ENCODE data around the gene NKAIN4.

- no peak for TF ChIP-seq EZH2 (IDR thresholded peaks at IDR 0.05; ENCODE audit: low read depth, unreplicated experiment)
- TF ChIP-seq EZH2phosphoT487 (IDR thresholded peaks at IDR 0.05; ENCODE audit: unreplicated experiment) = no peak
- TF ChIP-seq REST (IDR thresholded peaks at IDR 0.05; ENCODE audit: unreplicated experiment) = no peak
- TF ChIP-seq CTCF (conservative IDR thresholded peaks at IDR 0.05; ENCODE audit: low read depth in 2 of 2) = no peak
- TF ChIP-seq POLR2AphosphoS5 (IDR thresholded peaks at IDR 0.05; ENCODE audit: low read depth) = no peak
- no peak for TF ChIP-seq CREB1 (CRISPR knock-in tag; IDR thresholded peaks at IDR 0.05; ENCODE audit: low read depth)
Measured at GRCh38 chr20:63241272-63241671, 13.0 kb downstream of the NKAIN4 start.
